ES-I3 (cell line): ENCODE results near the gene UQCR11.

Source experiments
- H3K36me3 ChIP-seq: 2 replicates; pipeline ENCODE4 v1.6.1; 2013; ENCODE audit warnings: mild to moderate bottlenecking, low read length, control low read depth, moderate library complexity; ENCODE audit not compliant: insufficient read depth
- H3K4me1 ChIP-seq: 2 replicates; pipeline ENCODE4 v1.6.1; 2013; ENCODE audit warnings: mild to moderate bottlenecking, control low read depth, low read length; ENCODE audit not compliant: insufficient read depth
- H3K9ac ChIP-seq: 2 replicates; pipeline ENCODE4 v1.6.1; 2013; ENCODE audit warnings: low read depth, mild to moderate bottlenecking, low read length, moderate library complexity
- H3K9me3 ChIP-seq: 2 replicates; pipeline ENCODE4 v1.6.1; 2013; ENCODE audit warnings: mild to moderate bottlenecking, low read length, moderate library complexity; ENCODE audit not compliant: control insufficient read depth, insufficient read depth

The UQCR11 gene

GRCh38 chr19:1566392-1567115 lies 38.7 kb downstream of the UQCR11 start:
- Histone ChIP-seq H3K36me3 (no peaks in the 10 kb centered on the region), H3K9ac (peak overlapping the region; percentile 98), H3K4me1 (no peaks in the 10 kb centered on the region), H3K9me3 (no peaks in the 10 kb centered on the region)

- Histone ChIP-seq H3K36me3 (no peaks in the 10 kb centered on the region), H3K4me1 (no peaks in the 10 kb centered on the region), H3K9me3 (no peaks in the 10 kb centered on the region), H3K9ac (no peak overlapping the region)
These were observed 42.0 kb downstream of the UQCR11 start for GRCh38 chr19:1563251-1563650.

GRCh38 chr19:1561236-1561842 lies 43.9 kb downstream of the UQCR11 start:
- H3K36me3 ChIP-seq: no peaks in the 10 kb centered on the region
- no peak overlapping the region for H3K9ac ChIP-seq
- H3K4me1 ChIP-seq: no peaks in the 10 kb centered on the region
- H3K9me3 ChIP-seq: no peaks in the 10 kb centered on the region

GRCh38 chr19:1560286-1560882 lies 44.9 kb downstream of the UQCR11 start:
- H3K9ac ChIP-seq: no peak overlapping the region
- no peaks in the 10 kb centered on the region for H3K4me1 ChIP-seq
- H3K9me3 ChIP-seq: no peaks in the 10 kb centered on the region
- no peaks in the 10 kb centered on the region for H3K36me3 ChIP-seq

GRCh38 chr19:1558552-1558951 lies 46.7 kb downstream of the UQCR11 start:
- Histone ChIP-seq H3K9ac (no peak overlapping the region), H3K4me1 (no peaks in the 10 kb centered on the region), H3K36me3 (no peaks in the 10 kb centered on the region), H3K9me3 (no peaks in the 10 kb centered on the region)

- no peak overlapping the region for H3K9ac ChIP-seq
- H3K4me1 ChIP-seq: no peaks in the 10 kb centered on the region
- H3K9me3 ChIP-seq: no peaks in the 10 kb centered on the region
- H3K36me3 ChIP-seq: no peaks in the 10 kb centered on the region
These were observed 48.7 kb downstream of the UQCR11 start for GRCh38 chr19:1556390-1557070.

- H3K9ac ChIP-seq: no peak overlapping the region
- no peaks in the 10 kb centered on the region for H3K4me1 ChIP-seq
- H3K36me3 ChIP-seq: no peaks in the 10 kb centered on the region
- H3K9me3 ChIP-seq: no peaks in the 10 kb centered on the region
These were observed 49.5 kb downstream of the UQCR11 start for GRCh38 chr19:1555487-1556389.

- no peak overlapping the region for H3K9ac ChIP-seq
- no peaks in the 10 kb centered on the region for H3K4me1 ChIP-seq
- H3K36me3 ChIP-seq: no peaks in the 10 kb centered on the region
- H3K9me3 ChIP-seq: no peaks in the 10 kb centered on the region
These were observed 50.3 kb downstream of the UQCR11 start for GRCh38 chr19:1554968-1555367.

- no peaks in the 10 kb centered on the region for H3K36me3 ChIP-seq
- no peaks in the 10 kb centered on the region for H3K9me3 ChIP-seq
- no peak overlapping the region for H3K9ac ChIP-seq
- no peaks in the 10 kb centered on the region for H3K4me1 ChIP-seq
These were observed 51.8 kb downstream of the UQCR11 start for GRCh38 chr19:1553415-1553814.

- Histone ChIP-seq H3K36me3 (no peaks in the 10 kb centered on the region), H3K9me3 (no peaks in the 10 kb centered on the region), H3K4me1 (no peaks in the 10 kb centered on the region), H3K9ac (no peak overlapping the region)
These were observed 53.9 kb downstream of the UQCR11 start for GRCh38 chr19:1551068-1552040.

- no peaks in the 10 kb centered on the region for H3K4me1 ChIP-seq
- no peak overlapping the region for H3K9ac ChIP-seq
- no peaks in the 10 kb centered on the region for H3K9me3 ChIP-seq
- H3K36me3 ChIP-seq: no peaks in the 10 kb centered on the region
These were observed 55.8 kb downstream of the UQCR11 start for GRCh38 chr19:1549332-1549945.
